GM04504 (cell line): ENCODE measurements around the gene ARHGAP24.
"Not testable (repeated sequence)": the region's sequence is repeated elsewhere in the genome, so short reads cannot be mapped to it uniquely, and the experiment has no call there.

Source experiments
- DNase-seq: peaks from one replicate; pipeline ENCODE4 v3.0.0-alpha.2; 2012; ENCODE audit warnings: low read depth

The ARHGAP24 gene

GRCh38 chr4:86021671-86022070 lies 546.7 kb downstream of the ARHGAP24 start:
- DNase-seq = not testable (repeated sequence)

DNA sequence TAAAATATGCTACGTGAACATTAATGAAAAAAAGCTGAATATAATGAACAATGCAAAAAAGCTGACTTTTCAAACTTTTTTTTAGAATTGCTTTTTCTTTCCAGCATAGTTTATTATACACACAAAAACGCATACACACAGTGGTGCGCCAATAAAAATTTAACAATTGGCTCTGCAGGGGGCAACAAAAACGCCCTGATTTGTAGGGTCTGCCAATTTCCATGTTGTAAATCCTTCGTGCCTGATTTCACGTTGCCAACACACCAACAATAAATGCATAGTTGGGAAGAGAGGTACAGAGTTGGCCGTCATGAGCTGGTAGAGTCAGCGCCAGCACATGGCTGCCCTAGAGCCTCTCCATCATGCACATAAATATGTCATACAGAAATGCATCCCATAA lies 551.8 kb downstream of the ARHGAP24 start:
- DNase-seq = no peak

DNA sequence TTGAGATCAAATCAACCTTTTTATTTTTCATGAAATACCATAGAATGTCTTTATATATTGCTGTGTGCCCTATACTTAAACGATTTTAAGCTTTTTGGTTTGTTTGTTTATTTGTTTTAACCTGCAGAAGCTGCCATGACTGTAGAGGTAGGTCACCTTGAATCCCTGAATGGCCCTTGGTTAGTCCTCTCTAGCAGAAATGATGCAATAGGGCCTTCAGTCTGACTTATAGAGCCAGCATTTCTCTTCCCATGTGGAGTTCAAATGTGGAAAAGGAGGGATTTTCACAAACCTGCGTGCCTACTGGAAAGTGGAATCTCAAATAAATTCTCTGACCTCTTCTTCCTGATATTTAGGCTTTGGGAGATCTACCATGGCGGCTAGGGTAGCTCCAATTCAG lies 557.0 kb downstream of the ARHGAP24 start:
- DNase-seq = no peak

GRCh38 chr4:86032476-86033022 lies 557.6 kb downstream of the ARHGAP24 start:
- DNase-seq = peak; percentile 91

- DNase-seq = peak; percentile 40
These were observed 558.2 kb downstream of the ARHGAP24 start for GRCh38 chr4:86033171-86033570.

DNA sequence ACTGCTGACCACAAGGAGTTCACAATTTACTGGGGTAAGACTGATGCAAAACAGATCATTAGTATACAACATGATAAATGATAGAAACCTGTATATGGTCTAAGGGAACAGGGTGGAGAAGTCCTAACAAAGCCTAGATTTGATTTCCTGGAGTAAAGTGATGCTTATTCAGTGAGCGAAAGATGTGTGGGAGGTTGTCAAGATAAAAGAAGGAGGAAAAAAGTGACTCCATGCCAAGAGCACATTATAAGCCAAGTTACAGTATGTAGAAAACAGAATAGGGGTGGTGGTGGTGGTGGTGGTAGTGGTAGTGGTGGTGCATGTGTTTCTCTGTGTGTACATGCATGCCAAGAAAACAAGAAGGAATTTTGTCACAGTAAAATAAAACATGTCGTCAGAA lies 559.7 kb downstream of the ARHGAP24 start:
- DNase-seq = no peak

DNA sequence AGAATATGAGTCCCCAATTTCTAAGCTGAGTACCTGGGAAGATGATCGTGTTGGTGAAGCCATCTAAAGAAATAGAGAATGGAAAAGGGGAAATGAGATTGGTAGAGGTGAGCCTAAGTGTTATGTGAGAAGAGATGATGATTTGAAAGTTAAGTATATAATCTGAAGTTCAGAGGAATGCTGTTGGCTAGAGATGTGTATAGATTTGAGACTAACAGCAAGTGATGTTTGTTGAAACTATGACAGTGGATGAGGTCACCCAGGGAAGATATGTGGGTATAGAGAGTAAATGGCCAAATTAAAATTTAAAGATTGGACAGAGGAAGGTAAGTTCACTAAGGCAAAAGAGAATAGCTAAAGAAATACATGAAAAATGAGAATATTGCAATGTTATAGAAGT lies 560.7 kb downstream of the ARHGAP24 start:
- DNase-seq = no peak

DNA sequence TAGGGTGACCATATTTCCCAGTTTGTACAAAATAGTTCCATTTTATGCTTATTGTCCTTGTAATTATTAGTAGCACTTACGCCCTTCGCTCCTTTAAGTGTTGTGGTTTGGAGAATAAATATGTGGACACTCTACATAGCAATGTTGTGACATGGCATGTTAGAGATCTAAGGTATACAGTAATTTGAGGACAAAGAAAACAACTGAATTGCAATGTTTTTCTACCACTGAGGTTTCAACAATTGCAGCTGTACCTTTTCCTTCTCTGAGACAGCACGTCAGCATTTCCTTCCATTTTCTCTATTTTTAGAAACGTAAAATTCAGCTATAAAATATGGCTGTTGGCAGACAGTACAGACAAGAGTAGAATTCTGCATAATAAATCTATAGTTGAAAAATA lies 561.8 kb downstream of the ARHGAP24 start:
- DNase-seq = no peak

DNA sequence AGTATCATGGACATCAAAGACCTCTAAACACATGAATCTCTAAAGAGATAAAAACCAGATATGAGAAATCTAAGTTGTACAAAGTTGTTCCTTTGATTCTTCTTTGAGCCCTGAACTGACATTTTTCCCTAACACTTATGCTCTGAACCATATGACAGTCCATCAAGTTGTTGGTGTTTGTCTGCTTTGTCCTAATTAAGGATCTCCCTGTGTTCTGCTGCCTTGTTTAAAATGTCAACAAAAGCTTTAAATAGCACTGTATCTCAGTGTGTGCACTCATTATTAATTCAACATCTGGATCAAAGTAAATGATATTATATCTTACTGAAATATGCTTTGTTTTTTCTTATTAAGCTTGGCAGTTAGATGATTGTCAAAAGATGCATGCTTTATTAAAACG lies 563.1 kb downstream of the ARHGAP24 start:
- DNase-seq = no peak

- DNase-seq = no peak
These were observed 569.0 kb downstream of the ARHGAP24 start for GRCh38 chr4:86043755-86044592.

DNA sequence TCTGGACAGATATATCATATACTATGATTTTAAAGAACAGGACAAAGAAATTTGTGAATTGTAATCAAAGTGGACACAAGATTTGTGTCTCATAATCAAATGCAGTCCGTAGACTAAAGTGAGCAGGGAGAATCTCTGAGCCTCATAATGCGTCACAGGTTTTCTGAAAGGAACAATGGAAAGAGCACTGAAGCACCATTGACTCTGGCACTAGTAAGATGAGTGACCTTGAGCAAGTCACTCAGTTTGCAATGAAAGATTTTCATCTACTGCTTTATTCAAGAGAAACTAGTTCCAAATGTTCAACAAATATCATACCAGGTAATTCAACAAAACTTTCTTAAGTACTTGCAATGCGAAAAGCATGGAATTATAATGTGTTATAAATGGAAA lies 569.6 kb downstream of the ARHGAP24 start:
- no peak for DNase-seq

- no peak for DNase-seq
These were observed 573.5 kb downstream of the ARHGAP24 start for GRCh38 chr4:86048426-86048825.

- no peak for DNase-seq
These were observed 575.5 kb downstream of the ARHGAP24 start for GRCh38 chr4:86050496-86050895.
